K562 (cell line): Measurements from ENCODE around the gene ZNF837. TPM values are rescaled to one million over a fixed set of nuclear protein-coding genes. Genes with fewer than 3 reads are reported as not detected.

Source experiments
- ATAC-seq: fragments of 200-7000 bp; cut with Tn5 transposase; 3 replicates; pipeline ENCODE4 v1.9.1; 2020; ENCODE audit warnings: moderate library complexity
- BruUV-seq: library from RNA; stranded (reverse); fragments of 400-500 nt; replicated peaks from 2 replicates; lab custom pipeline; 2021; lab: Mats Ljungman, UMichigan
- CTCF ChIA-PET: fragments of 300-600 bp; formaldehyde crosslinking; extraction: SDS; loops from one replicate; lab custom pipeline; 2021; ENCODE audit warnings: low intra/inter-chr PET ratio; lab: Yijun Ruan, JAX
- POLR2A ChIA-PET: fragments of 300-600, 350-650 bp; sonication (Branson Sonifier 250); formaldehyde crosslinking; extraction: SDS; loops from one replicate; lab custom pipeline; 2021; ENCODE audit warnings: antibody characterized with exemption, inconsistent platforms; lab: Yijun Ruan, JAX
- DNase-seq, 4 experiments: peaks; one replicate each; pipeline versions ENCODE4 v3.0.0 to v3.0.0-alpha.2; 2011 to 2018; ENCODE audit warnings: low spot score in 3 of 4, mixed read lengths in 3 of 4; ENCODE audit errors: extremely low read depth in 1 of 4
- FAIRE-seq: peaks from 2 replicates; lab custom pipeline; 2011; peaks lifted over from hg19 to GRCh38; lab: Jason Lieb, UNC
- H2AFZ ChIP-seq: 2 replicates; pipeline ENCODE4 v1.6.0; 2011; ENCODE audit warnings: low read depth, low read length, control low read depth, inconsistent platforms
- H3K27ac ChIP-seq: fragments of 200-600 bp; 3 replicates; pipeline ENCODE4 v1.8.0; 2011; ENCODE audit warnings: low read depth, mild to moderate bottlenecking, control low read depth, inconsistent platforms, low read length, moderate library complexity, mixed read lengths; ENCODE audit errors: extremely low read depth
- H3K27me3 ChIP-seq, 2 experiments: fragments of 300-600 bp in 1 of 2; 2 replicates in 1 of 2; 3 replicates in 1 of 2; pipeline versions ENCODE4 v1.6.0 to v1.8.0; 2011; ENCODE audit warnings: inconsistent platforms in 2 of 2, low read length in 2 of 2, mild to moderate bottlenecking in 1 of 2, mixed read lengths in 1 of 2, moderate library complexity in 1 of 2; ENCODE audit not compliant: control insufficient read depth in 2 of 2, insufficient read depth in 2 of 2
- H3K36me3 ChIP-seq: fragments of 300-600 bp; 3 replicates; pipeline ENCODE4 v1.8.0; 2011; ENCODE audit warnings: mild to moderate bottlenecking, low read length, inconsistent platforms; ENCODE audit not compliant: control insufficient read depth, insufficient read depth
- H3K4me1 ChIP-seq, 2 experiments: fragments of 200-600 bp in 1 of 2; replicated peaks in 1 of 2; 2 replicates in 1 of 2; 3 replicates in 1 of 2; pipeline versions ENCODE4 v1.5.1 to v1.8.0; 2011; ENCODE audit warnings: inconsistent platforms in 2 of 2, low read length in 2 of 2, mild to moderate bottlenecking in 1 of 2, mixed read lengths in 1 of 2, moderate library complexity in 1 of 2; ENCODE audit not compliant: control insufficient read depth in 2 of 2, insufficient read depth in 2 of 2
- H3K4me2 ChIP-seq: 2 replicates; pipeline ENCODE4 v1.6.1; 2011; ENCODE audit warnings: low read length, control low read depth, inconsistent platforms, mixed read lengths; ENCODE audit not compliant: insufficient read depth
- H3K4me3 ChIP-seq: fragments of 200-600 bp; sonication (generic), shearing (Covaris generic); 2 replicates; pipeline ENCODE4 v1.5.1; 2016; ENCODE audit warnings: control low read depth, inconsistent platforms
- H3K79me2 ChIP-seq: fragments of 200-600 bp; 3 replicates; pipeline ENCODE4 v1.8.0; 2011; ENCODE audit warnings: low read length, inconsistent platforms; ENCODE audit not compliant: control insufficient read depth, insufficient read depth
- H3K9ac ChIP-seq, 2 experiments: 2 replicates each; pipeline versions ENCODE4 v1.6.0 to v1.6.1; 2011; ENCODE audit warnings: low read depth in 2 of 2, low read length in 2 of 2, control low read depth in 1 of 2, inconsistent platforms in 1 of 2, mild to moderate bottlenecking in 1 of 2, mixed read lengths in 1 of 2; ENCODE audit not compliant: insufficient read depth in 1 of 2
- H3K9me1 ChIP-seq: one replicate; pipeline ENCODE4 v1.6.0; 2011; ENCODE audit warnings: inconsistent platforms, mild to moderate bottlenecking, low read length, moderate library complexity; ENCODE audit not compliant: control insufficient read depth, insufficient read depth
- H3K9me3 ChIP-seq: replicated peaks from 2 replicates; pipeline ENCODE4 v1.5.1; 2011; ENCODE audit warnings: low read depth, low read length, inconsistent platforms; ENCODE audit not compliant: control insufficient read depth, insufficient read depth
- H4K20me1 ChIP-seq: replicated peaks from 2 replicates; pipeline ENCODE4 v1.6.1; 2011; ENCODE audit warnings: low read length, inconsistent platforms, mixed read lengths; ENCODE audit not compliant: control insufficient read depth, insufficient read depth
- ADNP ChIP-seq: fragments of 200-800 bp; sonication (Bioruptor generic); IDR thresholded peaks from 2 replicates; pipeline ENCODE4 v1.6.1; 2016; ENCODE audit warnings: missing genetic modification characterization, missing compliant biosample characterization
- ATF2 ChIP-seq: sonication (generic); formaldehyde crosslinking; IDR thresholded peaks from 2 replicates; pipeline ENCODE4 v1.8.1; 2022; ENCODE audit warnings: missing genetic modification reagents
- BMI1 ChIP-seq: fragments of 150-350 bp; IDR thresholded peaks from 2 replicates; pipeline ENCODE4 v1.6.1; 2014; ENCODE audit warnings: low read length
- MBD1 ChIP-seq: fragments of 250-450 bp; sonication (Bioruptor Pico); IDR thresholded peaks from 2 replicates; pipeline ENCODE4 v1.8.0; 2022; ENCODE audit warnings: inconsistent platforms
- NFE2 ChIP-seq: IDR thresholded peaks from 2 replicates; pipeline ENCODE4 v1.6.1; 2014; ENCODE audit warnings: antibody characterized with exemption, low read depth
- NR0B1 ChIP-seq: fragments of 450-650 bp; IDR thresholded peaks from one replicate; pipeline ENCODE4 v1.6.1; 2018; ENCODE audit warnings: mild to moderate bottlenecking, moderate library complexity; ENCODE audit not compliant: partially characterized antibody
- PHF21A ChIP-seq: fragments of 450-650 bp; IDR thresholded peaks from 2 replicates; pipeline ENCODE4 v1.6.1; 2017; ENCODE audit warnings: low read depth, borderline replicate concordance
- PHF8 ChIP-seq: fragments of 200-600 bp; sonication (generic); IDR thresholded peaks from 2 replicates; pipeline ENCODE4 v1.6.1; 2012; ENCODE audit warnings: mixed run types, mild to moderate bottlenecking, inconsistent platforms, low read length, moderate library complexity, borderline replicate concordance
- POLR2B ChIP-seq: fragments of 450-650 bp; IDR thresholded peaks from 2 replicates; pipeline ENCODE4 v1.6.1; 2018; ENCODE audit warnings: low read depth; ENCODE audit not compliant: partially characterized antibody
- SRF ChIP-seq, 2 experiments: fragments of 250-450, 450-650 bp in 1 of 2; sonication (Bioruptor Pico) in 1 of 2; sonication (generic) in 1 of 2; formaldehyde crosslinking; IDR thresholded peaks; 2 replicates each; pipeline versions ENCODE4 v1.5.0 to v1.5.1; 2020 to 2022; ENCODE audit warnings: mild to moderate bottlenecking in 1 of 2, missing genetic modification reagents in 1 of 2
- SRSF1 ChIP-seq: fragments of 200-400 bp; formaldehyde crosslinking; IDR thresholded peaks from 2 replicates; pipeline ENCODE4 v1.6.1; 2017; ENCODE audit warnings: mild to moderate bottlenecking, low read depth, low read length, moderate library complexity
- TSC22D4 ChIP-seq: fragments of 450-650 bp; IDR thresholded peaks from 2 replicates; pipeline ENCODE4 v1.6.1; 2016; ENCODE audit warnings: missing genetic modification characterization, missing biosample characterization, control low read depth
- XRCC3 ChIP-seq: fragments of 450-650 bp; IDR thresholded peaks from 2 replicates; pipeline ENCODE4 v1.6.1; 2017; ENCODE audit warnings: mild to moderate bottlenecking, moderate library complexity
- ZBTB2 ChIP-seq: fragments of 450-650 bp; IDR thresholded peaks from 2 replicates; pipeline ENCODE4 v1.6.1; 2016; ENCODE audit warnings: antibody characterized with exemption
- ZNF274 ChIP-seq: IDR thresholded peaks from 2 replicates; pipeline ENCODE4 v1.6.1; 2011; ENCODE audit warnings: low read depth, mild to moderate bottlenecking, low read length, moderate library complexity, borderline replicate concordance
- WGBS: fragments of 100-300 bp; shearing (Covaris generic); methylation state at CpG from one replicate; pipeline ENCODE4 v1.1.6; 2016; ENCODE audit warnings: low coverage, mixed read lengths; ENCODE audit not compliant: insufficient coverage; ENCODE audit errors: missing lambda C conversion rate; 5-methylcytosine and 5-hydroxymethylcytosine counted together
- in situ Hi-C: fragments of 300-500 bp; cut with MboI; formaldehyde crosslinking; loops from 4 replicates; pipeline ENCODE4 v1.15.0; 2018; ENCODE audit warnings: inconsistent platforms, mixed read lengths
- intact Hi-C: fragments of 100-400 bp; cut with micrococcal nuclease; formaldehyde crosslinking; loops from 2 replicates; pipeline ENCODE4 v1.14.2; 2022
- polyA plus RNA-seq, 8 experiments: library from polyadenylated mRNA; depleted of rRNA in 4 of 8; stranded (reverse) in 5 of 8; unstranded in 3 of 8; fragments of >200 nt; fragmentation: Nextera tagmentation in 2 of 8; fragmentation: Illumina TruSeq in 1 of 8; extraction: Ambion mirVana in 2 of 8; extraction: Trizol in 1 of 8; gene quantifications; 2 replicates each; pipeline versions ENCODE4 v1.2.1 to v1.2.3, GENCODE V29; 2011 to 2014; ENCODE audit warnings: inconsistent platforms in 1 of 8, missing spikeins in 1 of 8
- total RNA-seq, 7 experiments: library from RNA; depleted of rRNA in 6 of 7; stranded (reverse); fragments of >200 nt in 6 of 7; fragmentation: Illumina TruSeq in 2 of 7; extraction: Trizol in 2 of 7; gene quantifications; 2 replicates each; pipeline versions ENCODE4 v1.2.1 to v1.2.3, GENCODE V29; 2011 to 2021; ENCODE audit warnings: low replicate concordance in 1 of 7

Gene ZNF837
- total and polyA plus RNA-seq, 9 of the 15 experiments (the other 6 are each of a cell fraction or from before 2014, with no cell fraction given): 0.11 to 2.1 (median 0.57) TPM; not detected in 4

GRCh38 chr19:58381460-58382212 is 806 bp upstream of the ZNF837 start:
- CTCF ChIA-PET: no interaction called here
- Histone ChIP-seq H3K4me1 (peaks cover 20 to 54% of the 10 kb centered on the region in 2 experiments), H3K4me3 (peak overlapping the region; percentile 61), H3K9me1 (no peaks in the 10 kb centered on the region), H3K79me2 (peaks cover 30% of the 10 kb centered on the region), H3K36me3 (no peaks in the 10 kb centered on the region), H3K4me2 (peak overlapping the region; percentile 99), H3K9me3 (no peaks in the 10 kb centered on the region), H3K9ac (peak overlapping the region; percentile 77 to 93), H3K27me3 (no peaks in the 10 kb centered on the region), H4K20me1 (no peaks in the 10 kb centered on the region), H2AFZ (peak overlapping the region; percentile 34), H3K27ac (peak overlapping the region; percentile 80)
- TSS peak; percentile 45 for BruUV-seq
- ATAC-seq (no peak), FAIRE-seq (no peak), DNase-seq (no peak)
- intact Hi-C loops: loop anchor here (1.0 to 2.0 kb wide), 2 partner anchors 19 to 54 kb away; partner anchors contain the start of gene ZNF497
- POLR2A ChIA-PET: interaction anchor here (1.7 kb wide), 1 partner anchor 137 kb away, joined by 3 read pairs; no protein-coding TSS in a partner anchor
- in situ Hi-C loops: no loop called here
- 8% methylated on average over 23 of the region's 26 CpGs for WGBS
- TF ChIP-seq SRF (CRISPR knock-in tag; IDR thresholded peaks at IDR 0.05) (no peak), BMI1 (no peak), TSC22D4 (tag) (no peak), POLR2B (peak; percentile 36), PHF21A (no peak), MBD1 (no peak), PHF8 (no peak), ZBTB2 (peak; percentile 46; the same call in 1 of the 2 replicates), SRSF1 (no peak), ADNP (tag) (no peak), NFE2 (no peak), ZNF274 (no peak), XRCC3 (no peak), NR0B1 (no peak), ATF2 (CRISPR knock-in tag) (no peak)
